T-helper 1 cell (primary cell): ENCODE measurements around the gene SYNE1.

Experiments
- DNase-seq, 5 donors: peaks; one replicate each; pipeline ENCODE4 v3.0.0-alpha.2; 2012 to 2020

Gene SYNE1

GRCh38 chr6:152225241-152225934 is 411.8 kb downstream of the SYNE1 start:
- no peak for DNase-seq

DNA sequence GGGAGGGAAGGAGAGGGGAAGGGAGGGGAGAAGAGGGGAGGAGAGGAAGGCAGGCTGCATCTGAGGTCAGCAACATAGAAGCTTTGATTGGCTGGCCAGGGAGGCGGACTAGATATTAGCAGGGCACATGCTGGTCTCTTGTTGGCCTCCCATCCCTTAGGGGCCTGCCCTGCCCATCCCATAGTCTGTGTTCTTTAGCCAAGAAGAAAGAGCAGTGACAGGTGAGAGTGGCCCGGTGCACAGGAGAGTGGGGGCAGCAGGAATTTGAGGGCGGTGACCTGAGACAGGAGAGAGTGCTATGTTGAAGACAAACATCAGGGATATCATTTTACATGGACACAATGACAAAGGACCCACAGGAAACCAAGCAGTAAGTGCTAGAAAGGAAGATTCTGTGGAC is 413.5 kb downstream of the SYNE1 start:
- DNase-seq = no peak

DNA sequence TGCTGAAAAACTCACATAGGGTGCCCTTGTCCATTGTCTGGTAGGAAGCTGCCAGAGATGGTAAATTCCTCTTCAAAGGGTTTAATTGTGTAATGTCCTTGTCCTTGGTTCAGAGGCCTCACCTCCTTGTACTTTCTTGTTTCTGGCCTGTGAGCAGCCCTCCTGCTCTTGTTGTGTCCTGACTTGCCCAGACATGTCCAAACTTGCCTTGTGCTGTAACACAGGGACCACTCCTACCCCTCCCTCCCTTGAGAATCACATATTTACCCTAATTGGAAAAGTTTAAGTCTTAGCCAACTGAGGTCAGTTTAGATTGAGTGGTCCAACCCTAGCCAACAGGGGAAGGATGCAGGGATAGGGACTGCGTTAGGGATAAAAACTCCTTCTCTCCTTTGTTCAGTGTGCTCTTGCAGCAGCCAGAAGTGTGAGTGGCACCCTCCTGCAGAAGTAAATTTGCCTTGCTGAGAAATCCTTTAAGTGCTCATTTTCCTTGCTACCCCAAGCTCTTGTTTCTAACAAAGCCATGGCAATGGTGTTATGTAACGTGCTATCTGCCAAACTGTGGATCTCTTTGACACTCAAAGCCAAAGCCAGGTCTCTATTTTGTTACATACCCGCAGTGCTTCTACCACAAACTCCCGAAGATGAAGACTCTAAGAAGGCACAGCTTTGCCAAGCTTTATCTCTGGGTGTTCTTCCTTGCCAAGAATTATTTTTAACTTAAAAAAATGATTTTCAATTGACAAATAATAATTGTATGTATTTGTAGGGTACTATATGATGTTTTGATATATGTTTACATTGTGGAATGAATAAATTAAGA is 415.1 kb downstream of the SYNE1 start:
- DNase-seq = no peak

DNA sequence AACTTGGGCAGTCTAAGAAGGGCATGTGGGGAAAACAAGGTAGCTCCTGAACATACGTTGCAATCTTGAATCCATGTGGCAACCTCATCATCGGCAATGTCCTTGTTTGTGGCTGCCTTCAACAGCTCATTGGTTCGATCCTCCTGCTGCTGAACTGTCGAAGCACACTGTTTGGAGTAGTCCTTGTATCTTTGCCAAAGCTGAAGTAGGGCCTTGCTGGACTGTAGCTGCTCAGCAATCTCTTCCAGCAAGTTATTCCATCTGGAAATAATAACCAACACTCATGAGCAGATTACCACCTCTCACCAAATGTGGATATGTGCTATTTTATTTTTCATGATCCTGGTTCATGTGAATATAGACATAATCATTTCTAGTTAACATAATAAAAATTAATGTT is 416.4 kb downstream of the SYNE1 start:
- no peak for DNase-seq

- DNase-seq = no peak
Observed at GRCh38 chr6:152218887-152219286, 418.3 kb downstream of the SYNE1 start.

DNA sequence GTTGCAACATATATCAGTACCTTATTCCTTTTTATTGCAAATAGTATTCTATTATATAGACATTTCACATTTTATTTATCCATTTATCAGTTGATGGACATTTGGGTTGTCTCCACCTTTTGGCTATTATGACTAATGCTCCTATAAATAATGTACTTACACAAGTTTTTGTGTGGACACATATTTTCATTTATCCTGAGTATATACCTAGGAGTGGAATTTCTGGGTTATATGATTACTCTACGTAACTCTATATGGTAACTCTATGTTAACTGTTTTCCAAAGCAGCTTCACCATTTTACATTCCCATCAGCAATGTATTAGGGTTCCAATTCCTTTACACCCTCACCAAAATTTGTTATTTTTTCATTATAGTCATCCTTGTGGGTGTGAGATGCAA is 424.7 kb downstream of the SYNE1 start:
- DNase-seq = no peak

GRCh38 chr6:152209211-152209610 is 428.0 kb downstream of the SYNE1 start:
- no peak for DNase-seq

DNA sequence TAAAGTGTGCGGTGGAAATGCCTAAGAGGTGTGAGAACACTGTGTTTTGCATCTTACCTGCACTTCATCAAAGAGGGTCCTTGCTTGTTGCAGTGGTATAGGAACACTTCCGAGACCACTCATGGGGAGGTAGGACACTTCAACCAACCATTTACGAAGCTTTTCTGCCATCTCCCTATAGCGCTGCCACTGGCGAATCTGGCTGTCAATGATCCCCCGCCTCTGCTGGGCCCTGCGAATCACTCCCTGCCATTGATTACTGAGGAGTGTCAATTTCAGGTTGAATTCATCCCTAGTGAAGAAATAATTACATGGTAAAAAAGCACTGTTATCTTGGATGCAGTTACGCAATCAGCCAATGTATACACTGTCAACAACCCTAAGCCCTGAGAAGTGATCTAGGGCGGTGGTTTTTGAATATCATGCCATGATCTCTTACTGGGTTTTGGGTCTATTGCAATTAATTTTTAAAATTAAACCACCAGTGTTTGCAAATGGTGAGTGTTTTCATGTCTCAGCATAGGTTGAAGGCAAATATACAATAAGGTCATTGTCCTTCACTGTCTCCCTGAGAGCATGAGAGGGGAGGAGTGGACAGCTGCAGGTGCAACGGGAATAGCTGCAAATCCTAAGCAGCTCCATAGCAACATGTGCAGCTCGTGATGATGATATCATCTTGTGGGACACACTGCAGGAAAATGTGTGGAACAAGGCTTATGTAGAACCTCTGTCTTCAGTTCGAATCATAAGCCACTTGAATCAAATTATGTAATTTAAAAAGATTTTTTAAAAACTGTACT is 429.0 kb downstream of the SYNE1 start:
- no peak for DNase-seq

GRCh38 chr6:152206072-152206818 is 430.9 kb downstream of the SYNE1 start:
- DNase-seq = peak in 2 of 5 donors; percentile 26 to 34

GRCh38 chr6:152204591-152204990 is 432.6 kb downstream of the SYNE1 start:
- DNase-seq = no peak

DNA sequence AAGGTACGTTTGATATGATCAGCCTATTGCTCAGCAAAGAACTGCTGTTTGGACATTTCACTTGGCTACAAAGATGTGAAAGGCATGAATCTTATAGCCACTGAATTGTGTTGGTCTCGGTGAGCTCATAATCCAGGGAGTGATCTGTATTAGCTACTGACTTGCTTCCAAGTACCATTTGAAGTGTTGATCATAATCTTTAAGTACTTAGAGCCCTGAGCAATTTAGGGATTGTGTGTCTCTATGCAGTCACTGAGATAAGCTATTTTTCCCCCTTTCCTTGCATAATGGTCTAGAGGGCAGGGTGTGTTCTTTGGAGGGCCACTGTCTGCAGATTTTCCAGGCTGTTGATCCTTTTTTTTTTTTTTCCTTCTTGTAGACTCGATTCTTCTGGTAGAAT is 436.0 kb downstream of the SYNE1 start:
- no peak for DNase-seq

- no peak for DNase-seq
Observed at GRCh38 chr6:152195896-152196295, 441.3 kb downstream of the SYNE1 start.

GRCh38 chr6:152189736-152190135 is 447.4 kb downstream of the SYNE1 start:
- DNase-seq = peak in 1 of 5 donors; percentile 13

GRCh38 chr6:152188011-152188410 is 449.2 kb downstream of the SYNE1 start:
- no peak for DNase-seq

DNA sequence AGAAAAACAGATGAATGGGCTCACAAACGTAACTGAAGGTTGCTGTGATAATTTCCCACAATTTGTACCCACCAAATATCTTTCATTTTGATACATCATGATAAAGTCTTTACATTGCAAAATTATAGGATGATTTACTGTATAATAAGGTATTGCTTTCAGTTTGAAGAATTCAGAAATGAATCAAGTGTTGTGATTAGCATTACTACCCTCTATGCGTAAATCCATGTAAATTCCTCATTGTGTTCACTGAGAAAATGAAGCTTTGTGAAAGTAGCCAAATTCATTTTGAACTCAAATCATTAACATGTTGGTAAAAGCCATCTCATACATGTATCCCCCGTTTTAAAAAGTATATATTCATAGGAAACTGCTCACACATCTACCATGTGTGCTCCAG is 450.3 kb downstream of the SYNE1 start:
- no peak for DNase-seq

DNA sequence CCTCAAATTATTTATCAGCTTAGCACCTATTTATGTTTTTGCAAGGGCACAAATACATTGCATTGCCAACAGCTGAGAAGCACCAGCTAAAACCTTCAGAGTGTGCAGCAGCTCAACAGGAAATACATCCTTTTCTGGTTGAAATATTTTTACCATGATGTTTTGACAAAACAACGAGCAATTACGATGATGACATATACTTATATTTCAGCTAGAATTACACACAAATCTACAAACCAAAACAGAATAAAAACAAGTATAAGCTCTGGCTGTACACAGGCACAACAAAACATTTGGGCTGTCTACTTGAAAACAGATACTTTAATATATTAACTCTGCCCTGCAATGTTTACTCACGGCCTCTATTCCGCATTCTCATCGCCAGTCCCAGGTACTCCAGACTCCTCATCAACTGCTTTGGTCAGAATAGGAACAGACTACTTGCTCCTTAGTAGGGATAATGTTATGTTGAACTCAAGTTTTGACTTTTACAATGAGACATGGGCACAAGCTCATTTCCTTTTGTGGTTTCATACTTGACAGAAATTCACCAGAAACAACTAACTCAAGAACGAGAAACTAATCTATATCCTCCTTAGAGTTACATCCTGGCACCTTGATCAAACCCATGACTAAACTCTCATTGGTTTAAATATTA is 452.1 kb downstream of the SYNE1 start:
- DNase-seq = peak in 1 of 5 donors; percentile 83

- DNase-seq = no peak
Observed at GRCh38 chr6:152184573-152184916, 452.6 kb downstream of the SYNE1 start.

GRCh38 chr6:152180601-152181000 is 456.6 kb downstream of the SYNE1 start:
- DNase-seq = no peak

GRCh38 chr6:152176268-152176667 is 460.9 kb downstream of the SYNE1 start:
- DNase-seq = no peak

DNA sequence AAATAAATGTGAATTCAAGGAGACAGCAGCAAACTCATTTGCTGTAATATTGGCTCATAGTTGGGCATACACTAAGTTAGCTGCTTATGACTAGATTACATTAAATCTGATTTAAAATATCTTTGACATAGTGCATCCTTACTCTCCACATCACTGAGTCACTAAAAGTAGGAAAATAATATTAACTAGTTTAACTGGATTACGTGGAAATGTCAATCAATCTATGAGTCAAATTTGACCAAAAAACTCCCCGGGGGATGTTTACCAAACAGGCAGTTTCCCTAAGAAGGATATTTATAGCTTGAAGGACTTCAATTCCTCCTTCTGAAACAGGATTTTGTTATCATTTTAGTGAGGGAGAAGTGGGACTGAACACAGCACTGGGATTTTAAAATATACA is 463.2 kb downstream of the SYNE1 start:
- no peak for DNase-seq

GRCh38 chr6:152173321-152173720 is 463.8 kb downstream of the SYNE1 start:
- no peak for DNase-seq
